Gastrocnemius medialis (tissue), 4 donors: ENCODE measurements around the gene PGLYRP3. TPM values are rescaled to one million over a fixed set of nuclear protein-coding genes. Genes with fewer than 3 reads are reported as not detected.

Experiments
- ATAC-seq, 2 donors: fragments of 150-250 bp; one replicate each; pipeline ENCODE4 v1.9.1; 2016
- DNase-seq, 2 donors: peaks; one replicate each; pipeline ENCODE4 v3.0.0-alpha.2; 2019
- H3K27ac ChIP-seq, 4 donors: fragments of 200-600 bp; sonication (generic); 1 replicate in 1 of 4; 2 replicates in 3 of 4; pipeline ENCODE4 v1.5.1; 2016 to 2018; ENCODE audit warnings: mild to moderate bottlenecking in 2 of 4, moderate library complexity in 1 of 4
- H3K27me3 ChIP-seq, 3 donors: fragments of 200-600 bp; sonication (generic) in 2 of 3; 1 replicate in 1 of 3; 2 replicates in 2 of 3; pipeline versions ENCODE4 v1.5.1 to v1.6.0; 2016 to 2019; ENCODE audit warnings: mild to moderate bottlenecking in 1 of 3, moderate library complexity in 1 of 3
- H3K36me3 ChIP-seq, 2 donors: fragments of 200-600 bp; sonication (generic) in 1 of 2; one replicate each; pipeline ENCODE4 v1.5.1; 2017 to 2018
- H3K4me1 ChIP-seq, 2 donors: fragments of 200-600 bp; sonication (generic) in 1 of 2; one replicate each; pipeline ENCODE4 v1.5.1; 2016 to 2017; ENCODE audit warnings: mild to moderate bottlenecking in 2 of 2
- H3K4me3 ChIP-seq, 4 donors: fragments of 200-600 bp; sonication (generic) in 3 of 4; 1 replicate in 1 of 4; 2 replicates in 3 of 4; pipeline ENCODE4 v1.5.1; 2016 to 2019; ENCODE audit warnings: mild to moderate bottlenecking in 2 of 4
- H3K9me3 ChIP-seq, 3 donors: fragments of 200-600 bp; sonication (generic) in 2 of 3; 1 replicate in 1 of 3; 2 replicates in 2 of 3; pipeline ENCODE4 v1.5.1; 2016 to 2019
- CTCF ChIP-seq, 5 experiments: fragments of 450-650 bp in 3 of 5; fragments of 200-600 bp in 2 of 5; sonication (generic) in 2 of 5; IDR thresholded peaks in 4 of 5; conservative IDR thresholded peaks in 1 of 5; 1 replicate in 4 of 5; 2 replicates in 1 of 5; pipeline ENCODE4 v1.5.1; 2016 to 2019; ENCODE audit warnings: antibody characterized with exemption in 5 of 5, mild to moderate bottlenecking in 3 of 5, moderate library complexity in 3 of 5
- POLR2A ChIP-seq, 2 donors: fragments of 450-650 bp; IDR thresholded peaks; one replicate each; pipeline ENCODE4 v1.6.1; 2017; ENCODE audit warnings: antibody characterized with exemption in 2 of 2, mild to moderate bottlenecking in 2 of 2, moderate library complexity in 2 of 2
- in situ Hi-C, 4 donors: fragments of 200-750 bp; cut with MboI; loops; one replicate each; pipeline versions ENCODE4 v1.15.0 to v1.8.0; 2017; ENCODE audit warnings: low sequenced_read_pairs in 4 of 4
- intact Hi-C: fragments of 100-400 bp; cut with DNase I; formaldehyde crosslinking; loops from one replicate; pipeline ENCODE4 v1.15.1; 2023; ENCODE audit warnings: low total_unique reads
- total RNA-seq, 4 donors: library from RNA; depleted of rRNA; stranded (reverse); fragments of >200 nt; gene quantifications; one replicate each; pipeline versions ENCODE4 v1.1.0 to v1.2.3, GENCODE V29; 2016

PGLYRP3 gene
- total RNA-seq, 4 donors from 2014 or later, result not detected

DNA sequence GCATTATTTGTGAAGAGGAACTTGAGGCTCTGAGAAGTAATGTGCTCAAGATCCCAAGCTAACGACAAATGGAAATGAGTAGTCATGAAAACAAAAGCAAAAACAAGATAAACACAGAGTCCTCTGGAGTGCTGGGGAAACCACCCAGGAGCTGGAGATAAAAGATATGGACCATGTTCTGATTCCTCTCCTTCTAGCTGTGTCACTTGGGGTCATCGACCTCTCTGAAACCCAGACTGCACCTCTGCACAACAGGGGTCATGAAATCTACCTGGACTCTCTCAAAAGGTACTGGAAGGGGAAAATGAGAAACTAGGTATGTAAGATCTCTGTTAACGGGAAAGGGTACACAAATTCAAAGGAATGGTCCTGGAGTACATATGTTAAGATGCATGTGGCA lies 29.4 kb upstream of the PGLYRP3 start:
- H3K4me1 ChIP-seq, result no peaks in the 10 kb centered on the region
- intact Hi-C loops, result no loop called here
- H3K27ac ChIP-seq, result no peak overlapping the region
- no peak for DNase-seq
- H3K9me3 ChIP-seq, result no peaks in the 10 kb centered on the region
- in situ Hi-C loops, result no loop called here
- no peak overlapping the region for H3K4me3 ChIP-seq
- ATAC-seq, result no peak
- no peaks in the 10 kb centered on the region for H3K36me3 ChIP-seq
- H3K27me3 ChIP-seq, result peaks cover 0 to 6% (median 0%) of the 10 kb centered on the region in 3 donors
- no peak for TF ChIP-seq CTCF (IDR thresholded peaks at IDR 0.05 in 4 of 5, conservative IDR thresholded peaks at IDR 0.05 in 1 of 5)
- TF ChIP-seq POLR2A (IDR thresholded peaks at IDR 0.05), result no peak

DNA sequence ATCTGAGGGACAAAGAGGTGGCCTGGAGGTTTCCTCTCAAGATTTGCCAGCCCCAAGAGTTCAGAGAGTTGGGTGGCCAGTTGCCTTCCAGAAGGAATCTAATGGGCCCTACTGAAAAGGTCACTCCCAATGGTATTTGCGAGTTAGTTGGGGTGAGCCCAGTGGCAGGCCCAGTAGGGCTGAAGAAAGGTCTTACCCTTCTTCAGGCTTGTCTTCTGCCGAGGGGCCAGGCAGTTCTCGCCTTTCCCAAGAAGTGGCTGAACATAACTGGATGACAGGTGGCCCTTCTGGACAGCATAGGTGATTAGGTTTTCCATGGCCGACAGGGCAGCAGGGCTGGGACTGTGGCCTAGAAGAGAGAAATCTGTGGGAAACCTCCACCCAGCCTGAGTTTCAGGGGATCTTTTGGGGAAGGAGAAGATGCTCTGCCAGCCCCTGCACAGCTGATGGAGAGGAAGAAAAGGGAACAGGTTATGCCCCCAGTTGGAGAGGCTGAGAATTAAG lies 28.7 kb upstream of the PGLYRP3 start:
- in situ Hi-C loops, result no loop called here
- H3K9me3 ChIP-seq, result no peaks in the 10 kb centered on the region
- no peak overlapping the region for H3K27ac ChIP-seq
- H3K27me3 ChIP-seq, result peaks cover 0 to 2% (median 0%) of the 10 kb centered on the region in 3 donors
- DNase-seq, result no peak
- TF ChIP-seq POLR2A (IDR thresholded peaks at IDR 0.05) (no peak), CTCF (IDR thresholded peaks at IDR 0.05 in 4 of 5, conservative IDR thresholded peaks at IDR 0.05 in 1 of 5) (no peak)
- no peak for ATAC-seq
- no peaks in the 10 kb centered on the region for H3K4me1 ChIP-seq
- intact Hi-C loops, result no loop called here
- no peak overlapping the region for H3K4me3 ChIP-seq
- no peaks in the 10 kb centered on the region for H3K36me3 ChIP-seq

DNA sequence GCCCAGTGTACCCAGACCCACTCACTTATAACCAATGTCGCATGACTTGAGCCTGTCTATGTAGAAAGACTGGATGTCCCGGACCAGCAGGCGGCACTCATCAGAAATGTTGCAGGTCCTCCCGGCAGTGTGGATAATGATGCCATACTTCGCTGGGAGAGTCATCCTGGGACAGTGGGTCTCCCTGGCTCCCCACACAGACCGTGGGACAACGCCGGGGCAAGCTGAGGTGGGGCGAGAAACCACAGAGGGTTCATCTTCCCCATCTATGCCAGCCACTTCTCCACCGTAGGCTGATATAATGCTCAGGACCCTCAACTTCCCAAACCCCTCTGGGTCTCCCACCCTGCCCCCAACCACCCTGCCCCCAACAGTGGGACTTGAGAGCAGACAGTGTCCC lies 27.6 kb upstream of the PGLYRP3 start:
- H3K9me3 ChIP-seq, result no peaks in the 10 kb centered on the region
- TF ChIP-seq POLR2A (IDR thresholded peaks at IDR 0.05) (no peak), CTCF (IDR thresholded peaks at IDR 0.05 in 4 of 5, conservative IDR thresholded peaks at IDR 0.05 in 1 of 5) (no peak)
- no peak overlapping the region for H3K27ac ChIP-seq
- H3K27me3 ChIP-seq, result peaks cover 0 to 2% (median 0%) of the 10 kb centered on the region in 3 donors
- no peaks in the 10 kb centered on the region for H3K36me3 ChIP-seq
- DNase-seq (no peak), ATAC-seq (no peak)
- in situ Hi-C loops (no loop called here), intact Hi-C loops (no loop called here)
- no peaks in the 10 kb centered on the region for H3K4me1 ChIP-seq
- no peak overlapping the region for H3K4me3 ChIP-seq

GRCh38 chr1:153339802-153340201 lies 27.1 kb upstream of the PGLYRP3 start:
- ATAC-seq, result no peak
- DNase-seq, result no peak
- H3K4me1 ChIP-seq, result no peaks in the 10 kb centered on the region
- H3K27me3 ChIP-seq, result peaks cover 0 to 2% (median 0%) of the 10 kb centered on the region in 3 donors
- H3K9me3 ChIP-seq, result no peaks in the 10 kb centered on the region
- no peaks in the 10 kb centered on the region for H3K36me3 ChIP-seq
- intact Hi-C loops (no loop called here), in situ Hi-C loops (no loop called here)
- TF ChIP-seq POLR2A (IDR thresholded peaks at IDR 0.05) (no peak), CTCF (IDR thresholded peaks at IDR 0.05 in 4 of 5, conservative IDR thresholded peaks at IDR 0.05 in 1 of 5) (no peak)
- H3K27ac ChIP-seq, result no peak overlapping the region
- H3K4me3 ChIP-seq, result no peak overlapping the region
